HepG2 (cell line): ENCODE results near the gene GALNT12. TPM values are rescaled to one million over a fixed set of nuclear protein-coding genes. Genes with fewer than 3 reads are reported as not detected.

Experiments
- ATAC-seq: fragments of 200-7000 bp; cut with Tn5 transposase; 3 replicates; pipeline ENCODE4 v1.9.1; 2020; ENCODE audit warnings: mild to moderate bottlenecking, moderate library complexity
- BruUV-seq: library from RNA; stranded (reverse); fragments of 400-500 nt; replicated peaks from 2 replicates; lab custom pipeline; 2021; lab: Mats Ljungman, UMichigan
- CTCF ChIA-PET: fragments of 300-600 bp; formaldehyde crosslinking; extraction: SDS; loops from one replicate; lab custom pipeline; 2021; ENCODE audit warnings: low total read pairs, inconsistent platforms, low intra/inter-chr PET ratio; lab: Yijun Ruan, JAX
- POLR2A ChIA-PET: fragments of 350-600 bp; sonication (Branson Sonifier 250); formaldehyde crosslinking; loops from one replicate; lab custom pipeline; 2020; ENCODE audit warnings: antibody characterized with exemption, inconsistent platforms; lab: Yijun Ruan, JAX
- DNase-seq: peaks from one replicate; pipeline ENCODE4 v3.0.0-alpha.2; 2015; ENCODE audit warnings: low spot score
- FAIRE-seq: peaks from 3 replicates; lab custom pipeline; 2011; peaks lifted over from hg19 to GRCh38; lab: Jason Lieb, UNC
- H2AFZ ChIP-seq: one replicate; pipeline ENCODE4 v1.6.1; 2011; ENCODE audit warnings: low read length, inconsistent platforms
- H3K27ac ChIP-seq: fragments of 300-600 bp; 3 replicates; pipeline ENCODE4 v1.8.0; 2011; ENCODE audit warnings: mixed run types, mild to moderate bottlenecking, mixed read lengths, low read length, inconsistent platforms; ENCODE audit not compliant: insufficient read depth; ENCODE audit errors: extremely low read length
- H3K27me3 ChIP-seq, 2 experiments: fragments of 200-600 bp in 1 of 2; 2 replicates in 1 of 2; 3 replicates in 1 of 2; pipeline versions ENCODE4 v1.6.0 to v1.8.0; 2011; ENCODE audit warnings: low read length in 2 of 2, mild to moderate bottlenecking in 2 of 2, moderate library complexity in 2 of 2, inconsistent platforms in 1 of 2; ENCODE audit not compliant: insufficient read depth in 2 of 2, control insufficient read depth in 1 of 2
- H3K36me3 ChIP-seq, 2 experiments: fragments of 200-600 bp in 1 of 2; replicated peaks in 1 of 2; 2 replicates in 1 of 2; 3 replicates in 1 of 2; pipeline versions ENCODE4 v1.5.1 to v1.8.0; 2011; ENCODE audit warnings: low read length in 2 of 2, inconsistent platforms in 1 of 2; ENCODE audit not compliant: insufficient read depth in 2 of 2, control insufficient read depth in 1 of 2
- H3K4me1 ChIP-seq: 2 replicates; pipeline ENCODE4 v1.5.1; 2012; ENCODE audit warnings: low read length, inconsistent platforms; ENCODE audit not compliant: insufficient read depth
- H3K4me2 ChIP-seq: 2 replicates; pipeline ENCODE4 v1.6.0; 2011; ENCODE audit warnings: low read depth, low read length, inconsistent platforms
- H3K4me3 ChIP-seq, 3 experiments: fragments of 200-600 bp in 1 of 3; sonication (generic), shearing (Covaris generic) in 1 of 3; replicated peaks in 1 of 3; 2 replicates each; pipeline ENCODE4 v1.5.1; 2011 to 2016; ENCODE audit warnings: low read length in 3 of 3, inconsistent platforms in 2 of 3, low read depth in 2 of 3, mild to moderate bottlenecking in 2 of 3, control low read depth in 1 of 3, mixed read lengths in 1 of 3; ENCODE audit not compliant: insufficient read depth in 1 of 3
- H3K79me2 ChIP-seq: one replicate; pipeline ENCODE4 v1.6.1; 2011; ENCODE audit warnings: low read length, inconsistent platforms; ENCODE audit not compliant: insufficient read depth
- H3K9ac ChIP-seq: 2 replicates; pipeline ENCODE4 v1.6.0; 2011; ENCODE audit warnings: mild to moderate bottlenecking, low read depth, low read length, inconsistent platforms; ENCODE audit not compliant: insufficient read depth
- H3K9me3 ChIP-seq: 2 replicates; pipeline ENCODE4 v1.5.1; 2012; ENCODE audit warnings: mild to moderate bottlenecking, low read length
- H4K20me1 ChIP-seq: 2 replicates; pipeline ENCODE4 v1.6.0; 2011; ENCODE audit warnings: inconsistent platforms, mild to moderate bottlenecking, low read length, moderate library complexity; ENCODE audit not compliant: insufficient read depth
- CAMTA2 ChIP-seq: sonication (generic); formaldehyde crosslinking; IDR thresholded peaks from 2 replicates; pipeline ENCODE4 v1.4.0; 2020; ENCODE audit warnings: mild to moderate bottlenecking, missing genetic modification reagents, borderline replicate concordance
- MNT ChIP-seq: fragments of 450-650 bp; IDR thresholded peaks from 2 replicates; pipeline ENCODE4 v1.6.1; 2016
- TBP ChIP-seq: sonication (generic); formaldehyde crosslinking; IDR thresholded peaks from 2 replicates; pipeline ENCODE4 v1.5.0; 2020; ENCODE audit warnings: missing genetic modification reagents
- THRA ChIP-seq: sonication (generic); formaldehyde crosslinking; IDR thresholded peaks from 2 replicates; pipeline ENCODE4 v1.4.0; 2020; ENCODE audit warnings: missing genetic modification reagents, borderline replicate concordance
- WGBS: methylation state at CpG from one replicate; pipeline ENCODE4 v1.1.6; 2017; ENCODE audit warnings: low lambda C conversion rate; 5-methylcytosine and 5-hydroxymethylcytosine counted together
- in situ Hi-C: cut with HindIII; loops from 2 replicates; pipeline ENCODE4 v1.10.0; 2017; ENCODE audit warnings: low pct_unique_long_range_greater_than_20kb; ENCODE audit not compliant: extremely low pct_ligation_motif_present
- intact Hi-C: fragments of 100-400 bp; cut with micrococcal nuclease; formaldehyde crosslinking; loops from one replicate; pipeline ENCODE4 v1.10.0; 2022; ENCODE audit not compliant: unreplicated experiment
- polyA plus RNA-seq, 8 experiments: library from polyadenylated mRNA; depleted of rRNA in 3 of 8; stranded (reverse) in 7 of 8; unstranded in 1 of 8; fragments of >200 nt; fragmentation: Illumina TruSeq in 4 of 8; extraction: Trizol in 4 of 8; gene quantifications; 2 replicates each; pipeline versions ENCODE4 v1.2.1 to v1.2.3, GENCODE V29; 2011 to 2016; ENCODE audit warnings: low read depth in 4 of 8, missing spikeins in 1 of 8, mixed read lengths in 1 of 8; ENCODE audit not compliant: insufficient read depth in 1 of 8
- total RNA-seq, 5 experiments: library from RNA; depleted of rRNA; stranded (reverse); fragments of >200 nt; fragmentation: Illumina TruSeq; extraction: Trizol; gene quantifications; 2 replicates each; pipeline ENCODE4 v1.2.3, GENCODE V29; 2016; ENCODE audit warnings: low read depth in 1 of 5
- TF ChIP-seq, protein P1 (sequence below): sonication (generic); formaldehyde crosslinking; IDR thresholded peaks from 2 replicates; pipeline ENCODE4 v1.8.0; 2022; ENCODE audit warnings: missing genetic modification reagents, mild to moderate bottlenecking, borderline replicate concordance

Gene GALNT12
- total and polyA plus RNA-seq, 2 of the 13 experiments (the other 11 are each of a cell fraction or from before 2014, with no cell fraction given), result 0.07 TPM; not detected in 1

DNA sequence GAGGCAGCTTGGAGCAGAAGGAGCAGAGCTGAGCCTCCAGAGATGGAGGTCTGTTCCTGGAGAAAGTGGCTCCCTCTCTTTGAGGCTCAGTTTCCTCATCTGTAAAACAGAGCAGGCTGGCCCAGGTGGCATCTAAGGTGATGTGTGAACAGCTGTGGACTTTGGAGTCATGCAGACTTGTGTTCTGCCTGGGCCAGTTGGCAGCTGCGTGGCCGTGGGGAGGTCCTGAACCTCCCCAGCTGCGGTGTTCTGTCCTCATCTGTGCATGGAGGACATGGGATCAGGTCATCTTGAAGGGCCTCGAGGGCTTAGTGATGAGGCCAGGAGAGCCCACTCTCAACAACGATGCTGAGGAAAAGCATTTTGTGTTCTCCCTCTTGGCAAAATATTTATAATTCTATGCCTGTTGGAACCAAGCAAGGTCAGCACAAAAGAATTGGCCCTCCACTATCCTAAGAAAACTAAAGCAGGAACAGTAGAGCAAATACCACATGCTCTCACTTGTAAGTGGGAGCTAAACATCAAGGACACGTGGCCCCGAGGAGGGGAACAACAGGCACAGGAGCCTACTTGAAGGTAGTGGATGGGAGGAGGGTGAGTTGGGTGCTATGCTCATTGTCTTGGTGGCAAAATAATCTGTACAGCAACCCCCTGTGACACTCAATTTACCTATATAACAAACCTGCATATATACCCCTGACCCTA is 73.0 kb downstream of the GALNT12 start:
- in situ Hi-C loops, result no loop called here
- CTCF ChIA-PET, result no interaction called here
- 3% methylated on average over 5 of the region's 7 CpGs for WGBS

More for the DNA sequence above, 73.0 kb downstream of the GALNT12 start:
- POLR2A ChIA-PET, result no interaction called here
- no peak overlapping the region for H3K9ac ChIP-seq
- no peaks in the 10 kb centered on the region for H4K20me1 ChIP-seq
- no TSS peak for BruUV-seq
- H3K9me3 ChIP-seq, result no peaks in the 10 kb centered on the region
- no peak overlapping the region for H2AFZ ChIP-seq
- H3K4me1 ChIP-seq, result no peaks in the 10 kb centered on the region; the same call in 1 of the 2 replicates
- TF ChIP-seq THRA (peak; percentile 29; the same call in 1 of the 2 replicates), MNT (peak; percentile 48; the same call in 1 of the 2 replicates), TBP (CRISPR knock-in tag) (no peak), CAMTA2 (CRISPR knock-in tag) (no peak)
- TF ChIP-seq, protein P1, sequence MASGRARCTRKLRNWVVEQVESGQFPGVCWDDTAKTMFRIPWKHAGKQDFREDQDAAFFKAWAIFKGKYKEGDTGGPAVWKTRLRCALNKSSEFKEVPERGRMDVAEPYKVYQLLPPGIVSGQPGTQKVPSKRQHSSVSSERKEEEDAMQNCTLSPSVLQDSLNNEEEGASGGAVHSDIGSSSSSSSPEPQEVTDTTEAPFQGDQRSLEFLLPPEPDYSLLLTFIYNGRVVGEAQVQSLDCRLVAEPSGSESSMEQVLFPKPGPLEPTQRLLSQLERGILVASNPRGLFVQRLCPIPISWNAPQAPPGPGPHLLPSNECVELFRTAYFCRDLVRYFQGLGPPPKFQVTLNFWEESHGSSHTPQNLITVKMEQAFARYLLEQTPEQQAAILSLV (CRISPR knock-in tag), result no peak
- intact Hi-C loops, result no loop called here
- FAIRE-seq (no peak), DNase-seq (no peak), ATAC-seq (peak; percentile 29; the same call in 1 of the 3 replicates)
- H3K79me2 ChIP-seq, result no peaks in the 10 kb centered on the region
- H3K4me2 ChIP-seq, result no peak overlapping the region
- no peaks in the 10 kb centered on the region for H3K36me3 ChIP-seq
- peaks cover 3 to 11% of the 10 kb centered on the region in 2 experiments; a peak in 2 of 5 replicates for H3K27me3 ChIP-seq
- H3K27ac ChIP-seq, result no peak overlapping the region
- no peak overlapping the region for H3K4me3 ChIP-seq
